Activated CD4-positive, alpha-beta T cell treated with anti-CD3 and anti-CD28 coated beads, Interleukin-2, Interleukin-6, amounts not matched to agents 100 ng/mL and 50 ng/mL, durations not matched to agents 16 hours and 8 hours (primary cell): ENCODE measurements around the gene BTBD2.

Source experiments
- DNase-seq: peaks from one replicate; pipeline ENCODE4 v3.0.0-alpha.2; 2020

The BTBD2 gene

DNA sequence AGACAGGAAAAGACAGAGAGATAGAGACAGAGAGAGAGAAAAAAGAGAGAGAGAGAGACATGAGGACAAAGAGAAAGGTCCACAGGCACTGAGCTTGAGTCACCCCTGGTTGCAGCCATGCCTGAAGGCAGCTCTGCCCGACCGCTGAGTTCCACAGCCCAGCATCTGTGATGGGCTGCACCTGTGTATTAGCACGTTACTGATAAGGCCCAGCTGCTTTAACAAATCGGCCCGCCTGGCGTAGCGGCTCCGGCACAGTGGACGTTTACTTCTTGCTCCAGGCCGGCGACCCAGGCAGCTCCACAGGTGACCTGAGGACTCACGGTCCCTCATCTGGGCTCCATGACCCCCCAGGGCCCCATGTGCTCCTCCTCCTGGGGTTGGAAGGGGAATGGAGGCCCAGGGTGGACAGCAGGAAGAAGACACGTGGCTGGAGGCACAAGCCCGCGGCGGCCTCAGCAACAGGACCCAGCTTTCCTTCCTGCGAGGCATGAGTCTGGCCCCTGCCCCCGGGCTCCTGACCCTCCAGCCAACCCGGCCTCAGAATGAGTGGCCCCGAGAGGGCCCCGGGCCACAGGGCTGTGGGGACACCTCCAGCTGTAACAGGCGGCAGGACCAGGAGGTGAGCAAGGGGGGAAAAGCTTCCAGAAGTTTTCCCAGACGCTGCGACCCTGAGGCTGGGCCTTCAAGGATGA lies 78.5 kb downstream of the BTBD2 start:
- DNase-seq: no peak

DNA sequence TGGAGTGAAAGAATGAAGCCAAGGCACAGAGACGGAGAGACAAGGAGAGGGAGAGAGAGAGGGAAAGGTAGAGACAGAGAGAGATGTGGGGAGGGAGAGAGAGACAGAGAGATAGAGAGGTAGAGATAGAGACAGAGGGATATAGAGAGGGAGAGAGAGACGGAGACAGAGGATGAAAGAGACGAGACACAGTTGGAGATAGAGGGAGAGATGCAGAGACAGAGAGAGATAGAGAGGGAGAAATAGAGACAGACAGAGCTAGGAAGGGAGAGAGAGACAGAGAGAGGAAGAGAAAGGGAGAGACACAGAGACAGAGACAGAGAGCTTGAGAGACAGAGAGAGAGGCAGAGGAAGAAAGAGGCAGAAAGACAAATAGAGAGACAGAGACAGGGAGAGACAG lies 79.1 kb downstream of the BTBD2 start:
- DNase-seq: no peak

DNA sequence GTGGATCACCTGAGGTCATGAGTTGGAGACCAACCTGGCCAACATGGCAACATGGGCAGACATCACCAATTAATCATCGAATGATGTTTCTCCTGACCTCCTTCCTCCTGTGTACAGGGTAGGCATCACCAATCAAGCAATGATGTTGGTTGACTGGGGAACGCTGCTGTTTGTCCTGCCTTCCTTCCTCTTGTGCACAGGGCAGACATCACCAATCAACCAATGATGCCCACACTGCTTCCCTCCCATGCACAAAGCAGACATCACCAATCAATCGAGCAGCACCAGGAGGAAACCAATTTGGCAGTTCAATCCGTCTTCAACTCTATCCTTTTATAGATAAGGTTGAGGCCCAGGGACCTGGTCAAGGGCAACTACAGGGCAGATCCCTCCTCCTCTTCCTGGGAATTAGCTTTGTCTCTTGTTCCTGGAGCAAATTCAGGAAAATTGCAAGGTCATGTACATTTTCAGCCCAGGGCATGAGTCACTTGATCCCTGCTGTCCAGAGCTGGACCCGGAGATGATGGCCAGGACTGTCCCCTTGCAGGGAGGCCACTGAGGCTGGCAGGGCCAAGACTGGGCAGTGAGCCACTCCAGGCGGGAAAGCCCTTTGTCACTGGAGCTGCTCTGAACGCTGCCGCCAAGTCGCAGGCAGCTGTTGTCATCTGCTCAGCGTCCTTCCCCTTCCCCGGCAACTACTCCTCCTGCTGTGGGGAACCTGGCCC lies 79.9 kb downstream of the BTBD2 start:
- DNase-seq: peak; percentile 62
